GM21528 (cell line): ENCODE results near the gene CSGALNACT2.
"Not testable (repeated sequence)": the region's sequence is repeated elsewhere in the genome, so short reads cannot be mapped to it uniquely, and the experiment has no call there.

Experiments used
- ATAC-seq: cut with Tn5 transposase; IDR thresholded peaks from one replicate; pipeline ENCODE4 v1.9.1; 2021; ENCODE audit warnings: mild to moderate bottlenecking, moderate library complexity; ENCODE audit not compliant: unreplicated experiment, low FRiP score

CSGALNACT2 gene

GRCh38 chr10:43173120-43173519 lies 34.9 kb downstream of the CSGALNACT2 start:
- ATAC-seq: no peak

- ATAC-seq: no peak
These were observed 36.7 kb downstream of the CSGALNACT2 start for GRCh38 chr10:43174969-43175368.

GRCh38 chr10:43176271-43176670 lies 38.0 kb downstream of the CSGALNACT2 start:
- ATAC-seq: no peak

GRCh38 chr10:43177595-43177994 lies 39.4 kb downstream of the CSGALNACT2 start:
- no peak for ATAC-seq

GRCh38 chr10:43181146-43181545 lies 42.9 kb downstream of the CSGALNACT2 start:
- ATAC-seq: no peak

- not testable (repeated sequence) for ATAC-seq
These were observed 45.5 kb downstream of the CSGALNACT2 start for GRCh38 chr10:43183764-43184163.

- ATAC-seq: no peak
These were observed 47.9 kb downstream of the CSGALNACT2 start for GRCh38 chr10:43186150-43186549.

GRCh38 chr10:43187213-43187612 lies 49.0 kb downstream of the CSGALNACT2 start:
- no peak for ATAC-seq

GRCh38 chr10:43188702-43189101 lies 50.5 kb downstream of the CSGALNACT2 start:
- no peak for ATAC-seq

GRCh38 chr10:43190289-43190688 lies 52.0 kb downstream of the CSGALNACT2 start:
- ATAC-seq: no peak

GRCh38 chr10:43190775-43191174 lies 52.5 kb downstream of the CSGALNACT2 start:
- ATAC-seq: no peak

- ATAC-seq: no peak
These were observed 54.6 kb downstream of the CSGALNACT2 start for GRCh38 chr10:43192884-43193283.

- ATAC-seq: no peak
These were observed 55.3 kb downstream of the CSGALNACT2 start for GRCh38 chr10:43193496-43194080.

- ATAC-seq: no peak
These were observed 56.0 kb downstream of the CSGALNACT2 start for GRCh38 chr10:43194266-43194665.

- ATAC-seq: no peak
These were observed 56.6 kb downstream of the CSGALNACT2 start for GRCh38 chr10:43194859-43195258.

GRCh38 chr10:43195557-43195956 lies 57.3 kb downstream of the CSGALNACT2 start:
- no peak for ATAC-seq

- no peak for ATAC-seq
These were observed 58.1 kb downstream of the CSGALNACT2 start for GRCh38 chr10:43196131-43196980.

GRCh38 chr10:43196981-43197833 lies 59.0 kb downstream of the CSGALNACT2 start:
- ATAC-seq: no peak

GRCh38 chr10:43197834-43198681 lies 59.8 kb downstream of the CSGALNACT2 start:
- no peak for ATAC-seq

- ATAC-seq: no peak
These were observed 60.4 kb downstream of the CSGALNACT2 start for GRCh38 chr10:43198682-43199005.
